GM23248 (cell line): ENCODE results near the gene YDJC. TPM values are rescaled to one million over a fixed set of nuclear protein-coding genes. Genes with fewer than 3 reads are reported as not detected.

Experiments used
- DNase-seq: peaks from one replicate; pipeline ENCODE4 v3.0.0-alpha.2; 2015
- H2AFZ ChIP-seq: fragments of 200-600 bp; sonication (generic); 2 replicates; pipeline ENCODE4 v1.6.1; 2016; ENCODE audit warnings: antibody characterized with exemption
- H3F3A ChIP-seq: fragments of 200-600 bp; sonication (generic); 2 replicates; pipeline ENCODE4 v1.6.1; 2016; ENCODE audit warnings: mild to moderate bottlenecking, antibody characterized with exemption, mixed run types; ENCODE audit not compliant: insufficient read depth
- H3K27ac ChIP-seq: fragments of 200-600 bp; sonication (generic); 2 replicates; pipeline ENCODE4 v1.5.1; 2016; ENCODE audit warnings: mild to moderate bottlenecking
- H3K27me3 ChIP-seq: fragments of 200-600 bp; sonication (generic); replicated peaks from 2 replicates; pipeline ENCODE4 v1.6.1; 2016; ENCODE audit warnings: mild to moderate bottlenecking; ENCODE audit not compliant: insufficient read depth
- H3K36me3 ChIP-seq: fragments of 200-600 bp; sonication (generic); 2 replicates; pipeline ENCODE4 v1.6.1; 2016; ENCODE audit warnings: low read depth, mild to moderate bottlenecking
- H3K4me1 ChIP-seq: fragments of 200-600 bp; sonication (generic); 2 replicates; pipeline ENCODE4 v1.6.1; 2016; ENCODE audit warnings: mild to moderate bottlenecking; ENCODE audit not compliant: insufficient read depth
- H3K4me2 ChIP-seq: fragments of 200-600 bp; sonication (generic); one replicate; pipeline ENCODE4 v1.6.1; 2016; ENCODE audit warnings: mild to moderate bottlenecking; ENCODE audit not compliant: unreplicated experiment
- H3K4me3 ChIP-seq: fragments of 200-600 bp; sonication (generic); 2 replicates; pipeline ENCODE4 v1.5.1; 2016; ENCODE audit warnings: mild to moderate bottlenecking
- H3K79me2 ChIP-seq: fragments of 200-600 bp; sonication (generic); 2 replicates; pipeline ENCODE4 v1.6.1; 2016; ENCODE audit warnings: mild to moderate bottlenecking; ENCODE audit not compliant: insufficient read depth
- H3K9ac ChIP-seq: fragments of 200-600 bp; sonication (generic); 2 replicates; pipeline ENCODE4 v1.6.1; 2016; ENCODE audit warnings: mild to moderate bottlenecking
- H3K9me2 ChIP-seq: fragments of 200-600 bp; sonication (generic); 2 replicates; pipeline ENCODE4 v1.6.1; 2016; ENCODE audit warnings: mixed run types, mild to moderate bottlenecking, moderate library complexity; ENCODE audit not compliant: insufficient read depth
- H3K9me3 ChIP-seq: fragments of 200-600 bp; sonication (generic); one replicate; pipeline ENCODE4 v1.6.1; 2017; ENCODE audit warnings: low read depth
- H4K20me1 ChIP-seq: fragments of 200-600 bp; sonication (generic); 2 replicates; pipeline ENCODE4 v1.6.0; 2016; ENCODE audit not compliant: insufficient read depth
- EZH2 ChIP-seq: fragments of 200-600 bp; sonication (generic); IDR thresholded peaks from 2 replicates; pipeline ENCODE4 v1.6.1; 2018; ENCODE audit warnings: antibody characterized with exemption, mild to moderate bottlenecking; ENCODE audit not compliant: insufficient read depth, poor library complexity, severe bottlenecking
- EZH2phosphoT487 ChIP-seq: fragments of 200-600 bp; sonication (generic); IDR thresholded peaks from 2 replicates; pipeline ENCODE4 v1.6.1; 2018; ENCODE audit warnings: antibody characterized with exemption, moderate library complexity, mild to moderate bottlenecking, low read depth; ENCODE audit not compliant: insufficient read depth
- WGBS, 2 experiments: methylation state at CpG; one replicate each; pipeline ENCODE4 v1.1.6; 2015 to 2017; ENCODE audit warnings: low lambda C conversion rate in 2 of 2, low coverage in 1 of 2; ENCODE audit errors: missing lambda C conversion rate in 2 of 2; 5-methylcytosine and 5-hydroxymethylcytosine counted together
- in situ Hi-C: fragments of 300-500 bp; cut with MboI; formaldehyde crosslinking; loops from 2 replicates; pipeline ENCODE4 v1.15.0; 2020
- polyA plus RNA-seq: library from polyadenylated mRNA; unstranded; fragments of >200 nt; fragmentation: Nextera tagmentation; extraction: Ambion mirVana; gene quantifications from 2 replicates; pipeline ENCODE4 v1.2.1, GENCODE V29; 2016
- total RNA-seq: library from RNA; depleted of rRNA; stranded (reverse); fragments of >200 nt; shearing (Covaris generic); gene quantifications from 2 replicates; pipeline ENCODE4 v1.2.3, GENCODE V29; 2014

YDJC gene
- total and polyA plus RNA-seq, 2 experiments from 2014 or later: 20.0 to 31.5 TPM

DNA sequence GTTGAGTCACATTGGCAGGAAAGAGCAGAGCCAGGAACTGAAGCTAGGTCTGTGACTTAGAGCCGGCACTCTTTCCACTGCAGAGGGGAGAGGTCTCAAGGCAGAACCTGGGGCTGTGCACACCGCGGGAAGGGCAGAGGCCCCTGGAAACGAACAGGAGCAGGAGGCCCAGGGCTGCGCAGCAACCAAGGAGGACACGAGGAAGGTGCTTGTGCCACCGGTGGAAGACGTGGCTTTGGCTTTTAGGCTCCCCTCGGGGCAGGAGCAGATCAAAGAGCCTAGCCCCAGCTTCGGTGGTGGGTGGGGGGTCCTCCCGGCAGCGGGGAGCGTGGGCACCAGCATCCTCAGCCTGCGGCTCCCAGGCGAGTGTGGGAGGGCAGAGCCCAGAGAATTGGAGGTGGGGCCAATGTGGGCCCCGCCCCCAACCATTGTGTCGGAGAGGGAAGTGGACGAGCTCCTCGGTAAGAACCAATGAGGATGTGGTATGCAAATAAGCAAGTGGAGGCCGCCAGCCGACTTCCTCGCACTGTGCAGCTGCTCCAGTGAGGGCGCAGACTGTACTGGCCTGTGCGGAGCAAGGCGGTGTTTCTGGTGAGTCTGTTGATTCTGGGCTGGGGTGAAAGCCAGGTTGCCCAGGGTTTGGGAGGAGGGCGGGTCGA is 2.5 kb upstream of the YDJC start, which contains the start of gene CCDC116:
TSS of gene CCDC116 (plus strand) at position 524 of the 659 bp plus-strand sequence. CDS start 422 bp downstream, outside the sequence.
- Histone ChIP-seq H4K20me1 (no peaks in the 10 kb centered on the region), H3K27me3 (no peaks in the 10 kb centered on the region)

DNA sequence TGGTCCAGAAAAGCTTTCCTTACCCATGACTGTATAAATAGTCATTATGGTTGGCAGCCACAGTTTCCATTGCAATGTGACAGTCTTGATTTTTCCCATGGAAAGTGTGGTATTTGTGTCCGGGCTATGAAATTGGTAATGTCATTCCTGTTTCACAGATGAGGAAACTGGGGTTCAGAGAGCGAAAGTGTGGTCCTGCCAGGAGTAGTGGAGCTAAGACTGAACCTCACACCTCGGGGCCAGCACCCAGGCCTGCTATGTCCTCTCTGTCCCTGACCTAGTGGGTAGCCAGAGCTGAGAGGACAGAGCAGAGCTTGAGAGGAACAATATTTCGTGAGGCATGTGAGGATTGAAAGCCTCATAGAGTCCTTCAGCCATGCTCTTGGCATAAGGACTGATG is 1.2 kb upstream of the YDJC start:
- Histone ChIP-seq H3K79me2 (peaks cover 24% of the 10 kb centered on the region), H3K27me3 (no peaks in the 10 kb centered on the region), H3K36me3 (no peaks in the 10 kb centered on the region), H2AFZ (no peak overlapping the region), H3K4me1 (no peaks in the 10 kb centered on the region), H3K9me2 (no peaks in the 10 kb centered on the region), H3K4me3 (no peak overlapping the region), H3K27ac (no peak overlapping the region), H4K20me1 (no peaks in the 10 kb centered on the region), H3K9me3 (no peaks in the 10 kb centered on the region), H3K4me2 (no peak overlapping the region), H3F3A (peaks cover 3% of the 10 kb centered on the region; the same call in 1 of the 2 replicates), H3K9ac (no peak overlapping the region)
- WGBS, 2 experiments: 91 to 97% methylated on average over 4 of the region's 4 CpGs
- no peak for TF ChIP-seq EZH2phosphoT487
- in situ Hi-C loops: loop anchor here (25.0 kb wide), 1 partner anchor 169 kb away; the partner anchor contains the start of gene TMEM191C
- no peak for DNase-seq

More for the DNA sequence above, 2.5 kb upstream of the YDJC start, which contains the start of gene CCDC116:
- H3K9ac ChIP-seq: no peak within 1 kb of the TSS
- TF ChIP-seq EZH2 (no peak), EZH2phosphoT487 (no peak)
- no peaks in the 10 kb centered on the region for H3K4me1 ChIP-seq
- peaks cover 3% of the 10 kb centered on the region; the same call in 1 of the 2 replicates for H3F3A ChIP-seq
- in situ Hi-C loops: loop anchor here (25.0 kb wide), 1 partner anchor 170 kb away; the partner anchor contains the start of gene TMEM191C
- WGBS, 2 experiments: 83 to 87% methylated on average over 27 of the region's 27 CpGs
- no peak within 1 kb of the TSS for H2AFZ ChIP-seq
- H3K4me2 ChIP-seq: no peak within 1 kb of the TSS
- no peak within 1 kb of the TSS for H3K27ac ChIP-seq
- H3K36me3 ChIP-seq: no peaks in the 10 kb centered on the region
- H3K79me2 ChIP-seq: peaks cover 11% of the 10 kb centered on the region
- H3K9me3 ChIP-seq: no peaks in the 10 kb centered on the region
- no peak within 1 kb of the TSS for H3K4me3 ChIP-seq
- no peaks in the 10 kb centered on the region for H3K9me2 ChIP-seq
- no peak for DNase-seq

- Histone ChIP-seq H3K36me3 (no peaks in the 10 kb centered on the region), H3K27ac (no peak overlapping the region), H3K4me2 (peak overlapping the region; percentile 65), H3K79me2 (peaks cover 47% of the 10 kb centered on the region), H3K9ac (peak overlapping the region; percentile 89), H3K9me3 (no peaks in the 10 kb centered on the region), H4K20me1 (no peaks in the 10 kb centered on the region), H2AFZ (peak overlapping the region; percentile 76), H3K27me3 (no peaks in the 10 kb centered on the region), H3K9me2 (no peaks in the 10 kb centered on the region), H3K4me1 (no peaks in the 10 kb centered on the region), H3K4me3 (peak overlapping the region; percentile 83), H3F3A (peaks cover 9% of the 10 kb centered on the region)
- no peak for DNase-seq
- WGBS, 2 experiments: 80% methylated on average over 33 to 67 of the region's 74 CpGs
- TF ChIP-seq EZH2: no peak
- TF ChIP-seq EZH2phosphoT487: no peak
- in situ Hi-C loops: loop anchor here (25.0 kb wide), 1 partner anchor 166 kb away; the partner anchor contains the start of gene TMEM191C
Measured at GRCh38 chr22:21628386-21629254, 1.2 kb downstream of the YDJC start.

DNA sequence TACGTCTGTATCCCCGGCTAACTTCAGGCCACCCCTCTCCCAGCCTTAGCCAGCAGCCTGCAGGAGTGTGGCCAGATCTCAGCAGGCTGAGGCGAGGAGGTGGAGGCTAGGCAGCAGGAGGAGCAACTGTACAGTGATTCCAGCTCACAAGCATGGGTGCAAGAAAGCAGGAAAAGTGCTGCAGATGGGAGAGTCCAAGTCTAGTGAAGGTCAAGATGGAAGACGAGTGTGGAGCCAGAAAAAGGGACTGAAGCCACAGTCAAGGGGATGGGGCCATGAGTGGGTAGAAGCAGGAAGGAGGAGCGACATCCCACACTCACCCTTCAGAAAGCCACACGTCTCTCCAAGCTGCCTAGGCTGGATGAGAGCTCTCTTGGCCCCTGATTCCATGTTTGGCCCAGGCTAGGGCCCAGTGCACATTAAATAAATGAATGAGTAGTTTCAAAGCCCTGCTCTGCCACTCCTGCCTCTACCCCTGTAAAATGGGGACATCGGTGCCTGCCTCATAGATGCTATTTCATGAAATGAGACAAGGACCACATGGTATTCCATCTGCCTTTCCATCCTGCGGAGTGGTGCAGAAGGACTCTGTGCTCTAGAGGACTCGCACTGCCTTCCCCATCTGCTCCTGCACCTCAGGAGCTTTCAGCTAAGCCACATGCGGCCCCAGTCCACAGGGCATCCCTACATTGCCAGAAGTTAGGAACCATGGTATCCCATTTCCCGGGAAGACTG is 2.9 kb downstream of the YDJC start:
- no peak overlapping the region for H2AFZ ChIP-seq

More for the DNA sequence above, 2.9 kb downstream of the YDJC start:
- H3K9me2 ChIP-seq: no peaks in the 10 kb centered on the region
- H3K4me1 ChIP-seq: peaks cover 5% of the 10 kb centered on the region; the same call in 1 of the 2 replicates
- DNase-seq: no peak
- WGBS, 2 experiments: 65 to 66% methylated on average over 11 of the region's 11 CpGs
- H3K79me2 ChIP-seq: peaks cover 64% of the 10 kb centered on the region
- H3K27me3 ChIP-seq: no peaks in the 10 kb centered on the region
- H3F3A ChIP-seq: peaks cover 24% of the 10 kb centered on the region
- no peak overlapping the region for H3K9ac ChIP-seq
- H3K27ac ChIP-seq: no peak overlapping the region
- no peaks in the 10 kb centered on the region for H4K20me1 ChIP-seq
- no peaks in the 10 kb centered on the region for H3K9me3 ChIP-seq
- TF ChIP-seq EZH2phosphoT487: no peak
- TF ChIP-seq EZH2: no peak
- H3K4me2 ChIP-seq: no peak overlapping the region
- H3K36me3 ChIP-seq: peaks cover 3% of the 10 kb centered on the region; the same call in 1 of the 2 replicates
- no peak overlapping the region for H3K4me3 ChIP-seq
- in situ Hi-C loops: loop anchor here (25.0 kb wide), 1 partner anchor 165 kb away; the partner anchor contains the start of gene TMEM191C
